RWPE2 (cell line): ENCODE results near the gene ARAP1.

Experiments used
- ATAC-seq: fragments of 200-7000 bp; cut with Tn5 transposase; 3 replicates; pipeline ENCODE4 v1.9.1; 2021; ENCODE audit warnings: low read depth
- DNase-seq: peaks from one replicate; pipeline ENCODE4 v3.0.0-alpha.2; 2020; ENCODE audit warnings: low spot score
- H3K27ac ChIP-seq: fragments of 450-650 bp; 2 replicates; pipeline ENCODE4 v1.5.1; 2017; ENCODE audit warnings: mild to moderate bottlenecking; ENCODE audit not compliant: poor library complexity, severe bottlenecking
- H3K27me3 ChIP-seq: fragments of 250-450 bp; sonication (Bioruptor Pico); 2 replicates; pipeline ENCODE4 v1.5.1; 2021; ENCODE audit warnings: mild to moderate bottlenecking, moderate library complexity; ENCODE audit not compliant: insufficient read depth, poor library complexity, severe bottlenecking
- H3K36me3 ChIP-seq: fragments of 250-450 bp; sonication (Bioruptor Pico); 2 replicates; pipeline ENCODE4 v1.5.1; 2020; ENCODE audit warnings: low read depth, mild to moderate bottlenecking, moderate library complexity
- H3K4me1 ChIP-seq: fragments of 250-450 bp; sonication (Bioruptor Pico); 2 replicates; pipeline ENCODE4 v1.5.1; 2021; ENCODE audit warnings: mild to moderate bottlenecking, moderate library complexity; ENCODE audit not compliant: insufficient read depth, poor library complexity, severe bottlenecking
- H3K4me3 ChIP-seq: fragments of 250-450 bp; sonication (Bioruptor Pico); 2 replicates; pipeline ENCODE4 v1.5.1; 2021; ENCODE audit warnings: mild to moderate bottlenecking, moderate library complexity; ENCODE audit not compliant: severe bottlenecking
- H3K9me3 ChIP-seq: fragments of 250-450 bp; sonication (Bioruptor Pico); 2 replicates; pipeline ENCODE4 v1.5.1; 2021; ENCODE audit warnings: mild to moderate bottlenecking, moderate library complexity; ENCODE audit not compliant: severe bottlenecking
- TF ChIP-seq, protein P1 (sequence below): fragments of 450-650 bp; IDR thresholded peaks from one replicate; pipeline ENCODE4 v1.5.1; 2017; ENCODE audit warnings: mild to moderate bottlenecking, moderate library complexity; ENCODE audit not compliant: poor library complexity, severe bottlenecking

ARAP1 gene

DNA sequence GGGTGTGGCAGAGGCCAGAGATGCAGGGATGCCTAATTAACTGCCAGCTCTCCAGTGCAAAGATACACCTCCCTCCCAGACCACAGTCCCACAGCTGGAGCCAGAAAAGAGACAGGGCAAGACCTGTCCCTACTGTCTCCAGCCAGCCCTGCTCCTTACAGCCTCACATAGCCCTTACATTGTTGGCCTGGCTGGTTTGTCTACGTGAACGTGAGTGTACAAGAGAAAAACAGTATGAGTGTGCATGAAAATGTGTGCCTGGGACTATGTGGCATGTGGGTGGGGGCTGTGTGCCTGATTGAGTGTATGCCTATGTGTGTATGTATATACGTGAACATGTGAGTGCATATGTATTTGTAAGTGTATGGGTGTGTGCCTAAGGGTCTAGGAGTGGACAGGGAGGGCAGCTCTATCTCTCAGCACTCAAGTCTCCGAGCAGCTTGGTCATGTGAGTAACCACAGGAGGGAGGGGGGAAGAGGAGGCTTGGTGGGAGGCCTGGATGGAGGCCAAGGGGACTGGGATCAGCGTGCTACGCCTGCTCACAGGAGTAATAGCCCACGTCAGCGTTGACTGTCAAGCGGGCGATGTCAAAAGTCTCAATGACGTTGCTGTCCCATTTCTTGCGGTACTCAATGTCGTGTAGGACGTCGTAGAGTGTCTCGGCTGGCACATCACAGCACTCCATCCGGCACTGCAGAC lies 6.6 kb upstream of the ARAP1 start:
- no peaks in the 10 kb centered on the region for H3K27me3 ChIP-seq
- H3K36me3 ChIP-seq: no peaks in the 10 kb centered on the region
- ATAC-seq (no peak), DNase-seq (no peak)
- TF ChIP-seq, protein P1, sequence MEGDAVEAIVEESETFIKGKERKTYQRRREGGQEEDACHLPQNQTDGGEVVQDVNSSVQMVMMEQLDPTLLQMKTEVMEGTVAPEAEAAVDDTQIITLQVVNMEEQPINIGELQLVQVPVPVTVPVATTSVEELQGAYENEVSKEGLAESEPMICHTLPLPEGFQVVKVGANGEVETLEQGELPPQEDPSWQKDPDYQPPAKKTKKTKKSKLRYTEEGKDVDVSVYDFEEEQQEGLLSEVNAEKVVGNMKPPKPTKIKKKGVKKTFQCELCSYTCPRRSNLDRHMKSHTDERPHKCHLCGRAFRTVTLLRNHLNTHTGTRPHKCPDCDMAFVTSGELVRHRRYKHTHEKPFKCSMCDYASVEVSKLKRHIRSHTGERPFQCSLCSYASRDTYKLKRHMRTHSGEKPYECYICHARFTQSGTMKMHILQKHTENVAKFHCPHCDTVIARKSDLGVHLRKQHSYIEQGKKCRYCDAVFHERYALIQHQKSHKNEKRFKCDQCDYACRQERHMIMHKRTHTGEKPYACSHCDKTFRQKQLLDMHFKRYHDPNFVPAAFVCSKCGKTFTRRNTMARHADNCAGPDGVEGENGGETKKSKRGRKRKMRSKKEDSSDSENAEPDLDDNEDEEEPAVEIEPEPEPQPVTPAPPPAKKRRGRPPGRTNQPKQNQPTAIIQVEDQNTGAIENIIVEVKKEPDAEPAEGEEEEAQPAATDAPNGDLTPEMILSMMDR: no peak
- H3K4me3 ChIP-seq: no peak overlapping the region
- no peaks in the 10 kb centered on the region for H3K4me1 ChIP-seq
- H3K9me3 ChIP-seq: no peaks in the 10 kb centered on the region
- no peak overlapping the region for H3K27ac ChIP-seq

DNA sequence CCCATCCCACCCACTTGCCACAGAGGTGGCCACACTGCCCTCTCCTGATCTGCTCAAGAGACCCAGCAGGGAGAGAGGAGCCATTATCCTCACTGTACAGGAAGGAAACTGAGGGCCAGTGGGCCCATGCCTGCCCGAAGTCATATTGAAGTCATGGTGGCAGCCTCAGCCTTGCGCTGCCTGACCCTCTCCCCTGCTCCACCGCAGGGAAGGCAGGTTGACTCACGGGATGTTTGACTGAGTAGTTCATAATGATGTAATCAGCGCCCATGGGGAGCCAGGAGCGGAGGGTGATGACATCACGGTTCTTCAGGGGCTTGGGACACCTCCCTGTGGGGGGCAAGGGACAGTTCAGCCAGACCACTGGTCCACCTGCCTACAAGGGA lies 6.1 kb upstream of the ARAP1 start:
- H3K27me3 ChIP-seq: no peaks in the 10 kb centered on the region
- no peak overlapping the region for H3K27ac ChIP-seq
- no peaks in the 10 kb centered on the region for H3K4me1 ChIP-seq
- TF ChIP-seq, protein P1: no peak
- ATAC-seq: no peak
- no peak for DNase-seq
- no peak overlapping the region for H3K4me3 ChIP-seq
- no peaks in the 10 kb centered on the region for H3K36me3 ChIP-seq
- no peaks in the 10 kb centered on the region for H3K9me3 ChIP-seq

DNA sequence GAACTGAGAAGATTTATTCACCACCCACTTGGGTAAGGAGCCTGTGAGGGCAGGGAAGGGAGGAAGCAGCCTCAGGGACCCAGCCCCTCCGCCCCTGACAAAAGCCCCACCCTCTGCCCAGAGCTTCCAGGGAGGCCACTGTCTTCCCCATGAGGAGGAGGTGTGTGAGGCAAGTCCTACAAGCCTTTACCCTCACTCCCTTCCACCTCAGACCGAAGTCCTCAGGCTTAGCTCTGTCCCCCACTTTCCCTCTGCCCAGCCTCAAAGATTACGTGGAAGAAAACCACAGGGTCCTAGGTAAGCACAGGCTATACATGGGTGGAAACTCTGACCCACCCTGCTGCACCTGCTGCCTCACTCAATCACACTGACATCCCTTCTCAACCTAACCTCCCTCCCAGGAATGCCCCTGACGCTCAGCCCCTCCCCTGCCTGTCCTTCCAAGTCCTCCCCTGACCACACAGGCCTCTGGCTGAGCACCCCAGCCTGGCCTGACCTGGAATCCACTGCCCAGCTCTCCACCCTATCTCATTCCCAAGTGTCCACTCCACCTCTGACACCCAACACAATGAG lies 3.6 kb upstream of the ARAP1 start:
- ATAC-seq: no peak

DNA sequence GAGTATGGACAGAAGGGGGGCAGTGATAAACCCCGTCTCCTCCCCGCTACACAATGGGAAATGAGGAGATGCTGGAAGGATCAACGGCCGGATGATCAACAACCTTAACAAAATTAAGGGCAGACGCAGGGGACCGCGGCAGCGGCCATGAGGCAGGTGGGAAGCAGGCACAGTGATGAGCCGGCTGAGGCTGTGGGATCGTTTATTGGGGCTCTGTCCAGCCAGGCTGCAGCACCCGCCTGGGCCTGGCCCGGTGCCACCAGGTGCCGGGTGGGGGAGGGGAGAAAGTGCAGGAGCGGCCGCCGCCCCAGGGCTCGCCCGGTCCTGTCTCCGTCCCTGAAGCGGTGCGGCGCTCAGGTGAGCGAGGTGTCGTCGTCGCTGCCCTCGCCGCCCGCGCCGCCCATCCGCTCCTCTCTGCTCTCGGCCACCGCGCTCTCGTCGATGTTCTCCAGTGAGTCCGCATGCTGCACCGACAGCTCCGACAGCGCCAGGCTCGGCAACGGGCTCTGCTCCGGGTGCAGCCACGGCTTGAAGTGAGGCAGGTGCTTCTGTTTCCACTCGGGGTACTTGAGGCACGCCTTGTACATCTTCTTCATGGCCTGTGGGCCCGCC lies 2.4 kb upstream of the ARAP1 start:
- DNase-seq (peak; percentile 62), ATAC-seq (no peak)
- Histone ChIP-seq H3K4me3 (no peak overlapping the region), H3K4me1 (peaks cover 2% of the 10 kb centered on the region), H3K27me3 (no peaks in the 10 kb centered on the region), H3K27ac (no peak overlapping the region), H3K9me3 (no peaks in the 10 kb centered on the region), H3K36me3 (no peaks in the 10 kb centered on the region)
- TF ChIP-seq, protein P1: no peak

More for the DNA sequence above, 3.6 kb upstream of the ARAP1 start:
- H3K9me3 ChIP-seq: no peaks in the 10 kb centered on the region
- TF ChIP-seq, protein P1: no peak
- no peak for DNase-seq
- no peak overlapping the region for H3K4me3 ChIP-seq
- no peaks in the 10 kb centered on the region for H3K36me3 ChIP-seq
- no peaks in the 10 kb centered on the region for H3K27me3 ChIP-seq
- H3K27ac ChIP-seq: no peak overlapping the region
- H3K4me1 ChIP-seq: peaks cover 2% of the 10 kb centered on the region

DNA sequence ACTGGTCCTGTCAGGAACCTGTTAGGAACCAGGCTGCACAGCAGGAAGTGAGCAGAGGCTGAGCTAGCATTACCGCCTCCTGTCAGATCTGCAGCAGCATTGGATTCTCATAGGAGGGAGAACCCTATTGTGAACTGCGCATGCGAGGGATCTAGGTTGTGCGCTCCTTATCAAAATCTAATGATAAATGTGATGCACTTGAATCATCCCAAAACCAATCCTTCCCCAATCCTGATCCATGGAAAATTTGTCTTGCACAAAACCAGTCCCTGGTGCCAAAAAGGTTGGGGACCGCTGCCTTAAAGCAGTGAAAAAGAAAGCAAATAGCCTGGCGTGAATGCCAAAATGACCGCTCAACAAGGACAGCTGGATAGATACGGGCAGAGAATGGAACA lies 1.9 kb upstream of the ARAP1 start:
- H3K4me1 ChIP-seq: peaks cover 2% of the 10 kb centered on the region
- no peak for ATAC-seq
- no peaks in the 10 kb centered on the region for H3K9me3 ChIP-seq
- H3K27me3 ChIP-seq: no peaks in the 10 kb centered on the region
- DNase-seq: no peak
- H3K36me3 ChIP-seq: no peaks in the 10 kb centered on the region
- TF ChIP-seq, protein P1: no peak
- no peak overlapping the region for H3K27ac ChIP-seq
- no peak overlapping the region for H3K4me3 ChIP-seq
